Glomerular endothelial cell (primary cell): ENCODE data around the gene SUSD3. TPM values are rescaled to one million over a fixed set of nuclear protein-coding genes. Genes with fewer than 3 reads are reported as not detected.
"Not testable (repeated sequence)": the region's sequence is repeated elsewhere in the genome, so short reads cannot be mapped to it uniquely, and the experiment has no call there.

Experiments
- DNase-seq: peaks from one replicate; pipeline ENCODE4 v3.0.0-alpha.2; 2011; ENCODE audit warnings: low read depth, low spot score; ENCODE audit errors: extremely low read depth
- total RNA-seq: library from RNA; depleted of rRNA; stranded (reverse); fragments of >200 nt; gene quantifications from 2 replicates; pipeline ENCODE4 v1.2.3, GENCODE V29; 2015

The SUSD3 gene
- total RNA-seq, 1 donor from 2014 or later: not detected

GRCh38 chr9:93108291-93109041, 50.0 kb downstream of the SUSD3 start:
- DNase-seq: no peak

DNA sequence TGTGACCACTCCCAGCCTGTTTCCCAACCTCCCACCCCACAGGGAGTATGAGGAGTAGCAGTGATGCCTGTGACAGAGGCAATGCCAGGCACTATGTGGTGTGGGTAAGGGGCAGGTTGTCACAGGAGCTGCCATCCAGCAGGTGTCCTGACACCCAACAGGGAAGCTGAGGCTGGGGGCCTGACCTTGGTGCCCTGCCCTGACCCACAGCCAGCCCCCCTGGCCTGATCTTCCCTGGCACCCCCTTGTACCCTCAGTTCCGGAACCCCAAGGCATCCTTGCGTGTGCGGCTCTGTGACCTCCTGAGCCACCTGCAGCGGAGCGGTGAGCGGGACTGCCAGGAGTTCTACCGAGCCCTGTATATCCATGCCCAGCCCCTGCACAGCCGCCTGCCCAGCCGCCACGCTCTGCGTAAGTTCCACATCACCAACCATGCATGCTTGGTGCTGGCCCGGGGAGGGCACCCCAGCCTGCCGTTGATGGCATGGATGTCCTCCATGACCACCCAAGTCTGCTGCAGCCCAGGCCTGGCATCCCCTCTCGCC, 51.9 kb downstream of the SUSD3 start:
- no peak for DNase-seq

- no peak for DNase-seq
Measured at GRCh38 chr9:93111001-93111370, 52.5 kb downstream of the SUSD3 start.

DNA sequence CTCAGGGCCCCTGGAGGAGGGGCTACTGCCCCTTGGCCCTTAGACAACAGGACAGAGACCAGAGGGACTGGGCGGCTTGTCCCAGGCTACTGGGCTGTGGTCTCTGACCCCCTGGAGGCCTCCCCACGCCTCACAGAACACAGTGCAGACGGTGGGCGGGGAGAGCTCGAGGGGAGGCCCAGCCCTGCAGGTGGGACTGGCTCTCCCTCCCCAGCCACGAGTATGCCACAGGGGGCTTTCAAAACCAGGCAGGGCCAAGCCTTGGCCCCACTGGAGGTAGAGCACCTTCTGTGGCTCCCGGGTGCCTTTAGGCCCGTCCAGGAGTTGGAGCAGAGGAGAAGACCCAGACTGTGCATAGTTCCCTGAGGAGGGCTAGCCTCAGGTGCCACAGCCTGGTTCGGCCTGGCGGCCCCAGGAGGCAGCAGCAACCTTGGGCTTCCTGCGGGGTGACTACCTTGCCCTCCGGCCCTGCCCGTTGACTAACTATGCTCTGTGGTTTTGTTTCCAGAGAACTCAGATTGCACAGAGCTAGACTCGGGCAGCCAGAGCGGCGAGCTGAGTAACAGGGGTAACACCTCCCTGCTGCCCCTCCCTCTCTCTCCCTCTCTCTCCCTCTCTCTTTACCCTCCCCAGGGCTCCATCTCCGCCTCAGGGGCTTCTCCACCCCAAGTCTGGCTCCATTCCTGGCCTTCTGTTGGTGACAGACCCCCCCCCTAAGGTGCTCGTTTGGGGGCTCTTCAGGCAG, 53.0 kb downstream of the SUSD3 start:
- no peak for DNase-seq

DNA sequence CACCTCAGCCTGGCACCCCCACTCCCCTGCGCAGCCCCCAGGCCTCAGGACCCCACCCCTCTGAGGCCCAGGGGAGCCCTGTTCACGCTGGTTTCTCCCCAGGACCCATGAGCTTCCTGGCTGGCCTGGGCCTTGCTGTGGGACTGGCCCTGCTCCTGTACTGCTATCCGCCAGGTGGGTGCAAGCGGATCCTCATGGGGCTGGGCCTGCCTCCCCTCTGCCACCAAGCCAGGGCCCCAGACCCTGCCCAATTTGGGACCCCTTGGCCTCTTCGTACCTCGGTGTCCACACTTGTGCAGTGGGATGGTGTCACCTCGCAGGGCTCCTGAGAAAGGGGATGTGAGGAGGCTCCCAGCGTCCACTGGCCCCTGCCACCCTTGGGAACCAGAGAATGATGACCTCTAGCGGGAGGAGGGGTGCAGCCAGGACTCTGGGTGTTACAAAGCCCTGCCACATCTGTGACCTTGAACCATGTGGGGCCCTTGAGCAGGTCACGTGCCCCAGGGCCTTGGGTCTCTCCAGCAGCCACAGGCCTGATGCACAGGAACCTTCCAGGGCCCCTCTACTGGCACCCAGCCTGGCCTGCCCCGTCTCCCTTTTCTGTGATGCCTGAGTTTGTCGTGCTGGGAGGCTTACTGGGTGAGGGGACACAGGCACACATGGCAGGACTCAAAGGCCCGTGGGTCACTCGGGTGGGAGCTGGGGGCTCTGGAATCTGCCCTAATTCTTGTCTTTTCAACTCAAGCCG, 53.8 kb downstream of the SUSD3 start:
- no peak for DNase-seq

DNA sequence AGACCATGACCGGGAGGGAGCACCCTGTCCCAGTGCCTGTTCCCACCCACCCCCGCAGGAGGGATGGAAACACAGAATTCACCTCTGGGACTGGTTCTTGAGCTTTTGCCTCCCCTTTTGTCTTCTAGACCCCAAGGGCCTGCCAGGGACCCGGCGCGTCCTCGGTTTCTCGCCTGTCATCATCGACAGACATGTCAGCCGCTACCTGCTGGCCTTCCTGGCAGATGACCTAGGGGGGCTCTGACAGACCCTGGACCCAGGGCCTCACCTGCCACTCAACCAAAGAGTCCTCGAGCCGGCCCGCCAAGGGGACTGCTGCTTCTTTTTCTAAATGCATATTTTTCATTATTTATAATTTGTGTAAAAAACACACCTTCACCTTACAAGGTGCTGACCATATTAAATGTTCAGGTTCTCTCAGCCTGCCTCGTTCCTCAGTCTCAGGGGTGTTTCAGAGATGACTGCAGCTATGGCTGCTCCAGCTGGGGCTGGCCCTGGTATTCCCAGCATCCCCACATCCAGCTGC, 54.4 kb downstream of the SUSD3 start:
- no peak for DNase-seq

GRCh38 chr9:93114169-93114983, 55.9 kb downstream of the SUSD3 start:
- DNase-seq: no peak

GRCh38 chr9:93114984-93115335, 56.5 kb downstream of the SUSD3 start:
- DNase-seq: no peak

GRCh38 chr9:93115486-93116071, 57.1 kb downstream of the SUSD3 start:
- DNase-seq: no peak

DNA sequence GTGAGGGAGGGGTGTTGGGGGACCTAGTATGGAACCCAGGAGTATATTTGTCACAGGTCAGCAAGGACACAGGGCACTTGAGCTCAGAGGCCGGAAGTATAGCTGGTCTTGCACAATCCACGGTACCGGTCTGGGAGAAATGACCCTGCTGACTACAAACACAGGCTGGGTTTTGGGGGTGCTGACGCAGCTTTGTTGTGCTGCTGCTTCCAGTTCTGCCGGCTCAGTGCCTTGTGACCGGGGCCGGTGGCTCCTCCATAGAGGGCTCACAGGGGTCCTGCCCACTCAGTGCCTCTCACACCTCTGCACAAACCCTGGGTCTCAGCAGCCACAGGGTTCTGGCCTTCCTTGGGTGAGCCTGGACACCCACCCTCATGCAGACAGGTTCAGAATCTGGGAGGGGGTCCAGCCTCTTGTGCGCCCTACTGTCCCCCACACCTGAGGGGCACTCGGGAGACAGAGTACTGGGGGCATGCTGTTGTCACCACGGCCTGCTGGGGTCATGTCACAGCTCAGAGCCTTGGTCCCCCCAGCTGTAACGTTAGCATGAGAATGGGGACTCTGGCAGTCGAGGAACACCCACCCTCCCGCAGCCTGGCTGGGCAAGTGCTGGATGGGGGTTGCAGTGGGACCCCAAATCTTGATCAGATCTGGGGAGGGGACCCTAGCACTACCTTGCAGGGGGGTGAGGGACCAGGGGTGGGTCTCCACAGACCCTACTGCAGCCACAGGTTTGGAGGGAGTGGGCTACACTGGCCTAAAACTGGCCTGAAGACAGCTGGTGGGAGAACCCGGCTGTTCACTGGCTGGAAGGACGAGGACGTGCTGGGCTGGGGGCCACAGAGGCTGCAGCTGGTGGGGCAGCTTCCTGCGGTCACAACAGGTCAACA, 57.8 kb downstream of the SUSD3 start:
- DNase-seq: no peak

DNA sequence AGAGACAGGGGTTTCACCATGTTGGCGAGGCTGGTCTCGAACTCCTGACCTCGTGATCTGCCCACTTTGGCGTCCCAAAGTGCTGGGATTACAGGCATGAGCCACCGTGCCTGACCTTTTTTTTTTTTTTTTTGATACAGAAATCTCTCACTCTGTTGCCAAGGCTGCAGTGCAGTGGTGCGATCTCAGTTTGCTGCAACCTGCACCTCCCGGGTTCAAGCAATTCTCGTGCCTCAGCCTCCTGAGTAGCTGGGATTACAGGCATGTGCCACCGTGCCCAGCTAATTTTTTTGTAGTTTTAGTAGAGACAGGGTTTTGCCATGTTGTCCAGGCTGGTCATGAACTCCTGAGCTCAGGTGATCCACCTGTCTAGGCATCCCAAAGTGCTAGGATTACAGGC, 59.0 kb downstream of the SUSD3 start:
- not testable (repeated sequence) for DNase-seq

GRCh38 chr9:93117924-93118862, 59.7 kb downstream of the SUSD3 start:
- DNase-seq: no peak

DNA sequence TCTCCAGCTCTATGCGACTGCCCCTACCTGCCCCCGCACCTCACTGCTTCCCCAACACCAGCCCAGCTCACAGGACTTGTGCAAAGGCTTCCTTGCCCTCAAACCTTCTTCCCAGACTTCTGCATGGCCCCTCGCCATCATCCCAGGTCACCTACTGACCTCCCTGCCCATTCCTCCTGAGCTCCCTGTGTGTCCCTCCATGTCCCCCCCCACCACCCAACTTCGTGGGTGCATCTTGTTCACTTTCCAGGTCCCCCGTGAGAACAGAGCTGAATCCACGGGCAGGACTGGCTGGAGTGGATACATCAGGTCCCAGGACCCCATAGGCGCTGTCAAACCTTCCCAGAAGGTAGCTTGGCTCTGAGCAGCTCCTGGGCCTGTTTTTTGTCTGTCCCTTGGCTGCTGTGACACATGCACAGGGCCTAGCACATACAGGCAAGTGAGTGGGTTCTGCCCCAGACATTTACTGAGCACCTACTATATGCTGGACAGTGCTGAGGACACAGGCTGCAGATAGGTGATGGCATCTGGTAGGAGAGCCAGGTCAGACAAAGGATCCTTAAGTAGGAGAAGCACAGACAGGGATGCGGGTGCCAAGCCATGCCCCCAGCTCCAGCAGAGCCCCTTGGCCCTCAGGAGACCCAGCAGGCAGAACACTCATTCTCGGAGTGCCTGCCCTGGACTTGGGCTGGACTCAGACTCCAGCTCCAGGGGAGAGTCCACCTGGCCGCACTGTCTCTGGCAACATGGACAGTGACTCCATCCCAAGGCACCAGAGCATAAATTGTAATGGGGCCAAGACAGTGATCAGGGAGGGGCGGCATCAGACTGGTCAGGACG, 60.6 kb downstream of the SUSD3 start:
- no peak for DNase-seq

- DNase-seq: no peak
Measured at GRCh38 chr9:93119703-93119952, 61.1 kb downstream of the SUSD3 start.

GRCh38 chr9:93119953-93120845, 61.7 kb downstream of the SUSD3 start:
- peak; percentile 25 for DNase-seq

DNA sequence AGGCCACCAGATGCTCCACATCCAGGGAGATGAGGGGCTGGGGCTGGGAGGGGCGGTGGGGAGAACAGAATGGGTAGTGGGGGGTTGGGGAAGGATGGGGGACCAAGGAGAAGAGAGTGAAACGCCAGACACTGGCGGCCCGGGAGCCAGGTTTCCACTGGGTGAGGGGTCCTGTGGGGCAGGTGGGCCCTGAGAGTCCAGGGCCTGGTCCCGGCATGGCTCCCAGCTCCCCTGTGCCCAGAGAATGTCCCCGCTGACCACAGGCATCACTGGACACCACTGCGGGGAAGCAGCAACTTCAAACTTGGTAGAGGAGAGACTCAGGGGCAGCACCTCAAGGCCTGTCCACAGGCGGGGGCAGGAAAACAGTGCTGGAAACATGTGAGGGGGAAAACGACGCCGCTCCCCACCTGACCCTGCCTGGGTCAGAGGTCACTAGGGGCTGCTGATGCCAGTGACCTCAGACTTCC, 62.4 kb downstream of the SUSD3 start:
- DNase-seq: no peak
